SH-SY5Y (cell line): Measurements from ENCODE around the gene MAFB.

Experiments used
- GATA2 ChIP-seq: IDR thresholded peaks from 2 replicates; pipeline ENCODE4 v1.6.1; 2011; ENCODE audit warnings: mild to moderate bottlenecking, low read depth, low read length
- GATA3 ChIP-seq: IDR thresholded peaks from 2 replicates; pipeline ENCODE4 v1.6.1; 2011; ENCODE audit warnings: low read depth, mild to moderate bottlenecking, low read length, moderate library complexity

MAFB gene

GRCh38 chr20:40689100-40689942 is at the start of gene MAFB:
TSS of gene MAFB (minus strand) at chr20:40689236. CDS start at chr20:40688850, 386 bp downstream.
- no peak for TF ChIP-seq GATA2
- no peak for TF ChIP-seq GATA3

- TF ChIP-seq GATA3 (no peak), GATA2 (no peak)
Measured at GRCh38 chr20:40728996-40729395, 40.0 kb upstream of the MAFB start.

GRCh38 chr20:40728470-40728869 is 39.4 kb upstream of the MAFB start:
- TF ChIP-seq GATA2 (no peak), GATA3 (no peak)

- TF ChIP-seq GATA2 (no peak), GATA3 (no peak)
Measured at GRCh38 chr20:40727960-40728359, 38.9 kb upstream of the MAFB start.

- no peak for TF ChIP-seq GATA3
- no peak for TF ChIP-seq GATA2
Measured at GRCh38 chr20:40726776-40727175, 37.7 kb upstream of the MAFB start.

- no peak for TF ChIP-seq GATA3
Measured at GRCh38 chr20:40724566-40724965, 35.5 kb upstream of the MAFB start.

- TF ChIP-seq GATA3 (no peak), GATA2 (no peak)
Measured at GRCh38 chr20:40720826-40721225, 31.8 kb upstream of the MAFB start.

GRCh38 chr20:40720099-40720498 is 31.1 kb upstream of the MAFB start:
- no peak for TF ChIP-seq GATA2
- TF ChIP-seq GATA3, result no peak

- no peak for TF ChIP-seq GATA3
- TF ChIP-seq GATA2, result no peak
Measured at GRCh38 chr20:40718982-40719729, 30.1 kb upstream of the MAFB start.

GRCh38 chr20:40718214-40718977 is 29.4 kb upstream of the MAFB start:
- TF ChIP-seq GATA2, result 0 out of 2 replicates have a peak, but pooled peaks have one; percentile 32
- no peak for TF ChIP-seq GATA3

- TF ChIP-seq GATA3, result no peak
- TF ChIP-seq GATA2, result no peak
Measured at GRCh38 chr20:40717343-40717865, 28.4 kb upstream of the MAFB start.

GRCh38 chr20:40715491-40715890 is 26.5 kb upstream of the MAFB start:
- TF ChIP-seq GATA2 (peak; percentile 9; the same call in 1 of the 2 replicates), GATA3 (no peak)

- no peak for TF ChIP-seq GATA2
- no peak for TF ChIP-seq GATA3
Measured at GRCh38 chr20:40714916-40715315, 25.9 kb upstream of the MAFB start.

GRCh38 chr20:40714109-40714508 is 25.1 kb upstream of the MAFB start:
- TF ChIP-seq GATA3 (no peak), GATA2 (no peak)

GRCh38 chr20:40713508-40713907 is 24.5 kb upstream of the MAFB start:
- TF ChIP-seq GATA2 (no peak), GATA3 (no peak)
